Measurements from ENCODE around the gene ABCF2.
A peak's percentile ranks its signal among the peaks of the same experiment; 100 is the strongest.

ABCF2 gene

GRCh38 chr7:151228024-151228866, 1.2 kb upstream of the ABCF2 start:
- peak overlapping the region; percentile 84 for H3K27ac ChIP-seq
- no peak for TF ChIP-seq CTCF (conservative IDR thresholded peaks at IDR 0.05)

- TF ChIP-seq CTCF (conservative IDR thresholded peaks at IDR 0.05), result no peak
- H3K27ac ChIP-seq, result peak overlapping the region; percentile 84
Measured at GRCh38 chr7:151226560-151226874, 488 bp downstream of the ABCF2 start.

- H3K27ac ChIP-seq, result peak overlapping the region; percentile 84; the same call in 1 of the 2 replicates
- no peak for TF ChIP-seq CTCF (conservative IDR thresholded peaks at IDR 0.05)
Measured at GRCh38 chr7:151225948-151226510, 976 bp downstream of the ABCF2 start.

GRCh38 chr7:151223728-151224127, 3.3 kb downstream of the ABCF2 start:
- no peak overlapping the region for H3K27ac ChIP-seq
- TF ChIP-seq CTCF (conservative IDR thresholded peaks at IDR 0.05), result no peak

- no peak overlapping the region for H3K27ac ChIP-seq
- no peak for TF ChIP-seq CTCF (conservative IDR thresholded peaks at IDR 0.05)
Measured at GRCh38 chr7:151218170-151218569, 8.8 kb downstream of the ABCF2 start.

GRCh38 chr7:151215396-151215795, 11.6 kb downstream of the ABCF2 start:
- no peak for TF ChIP-seq CTCF (conservative IDR thresholded peaks at IDR 0.05)
- H3K27ac ChIP-seq, result no peak overlapping the region

GRCh38 chr7:151213826-151214225, 13.2 kb downstream of the ABCF2 start:
- TF ChIP-seq CTCF (conservative IDR thresholded peaks at IDR 0.05), result no peak
- H3K27ac ChIP-seq, result no peak overlapping the region
